ENCODE data around the gene TMEM233. TPM values are rescaled to one million over a fixed set of nuclear protein-coding genes. Genes with fewer than 3 reads are reported as not detected.

TMEM233 gene
- polyA plus RNA-seq, 2 of the 4 experiments (the other 2 are of a cell fraction) = not detected

DNA sequence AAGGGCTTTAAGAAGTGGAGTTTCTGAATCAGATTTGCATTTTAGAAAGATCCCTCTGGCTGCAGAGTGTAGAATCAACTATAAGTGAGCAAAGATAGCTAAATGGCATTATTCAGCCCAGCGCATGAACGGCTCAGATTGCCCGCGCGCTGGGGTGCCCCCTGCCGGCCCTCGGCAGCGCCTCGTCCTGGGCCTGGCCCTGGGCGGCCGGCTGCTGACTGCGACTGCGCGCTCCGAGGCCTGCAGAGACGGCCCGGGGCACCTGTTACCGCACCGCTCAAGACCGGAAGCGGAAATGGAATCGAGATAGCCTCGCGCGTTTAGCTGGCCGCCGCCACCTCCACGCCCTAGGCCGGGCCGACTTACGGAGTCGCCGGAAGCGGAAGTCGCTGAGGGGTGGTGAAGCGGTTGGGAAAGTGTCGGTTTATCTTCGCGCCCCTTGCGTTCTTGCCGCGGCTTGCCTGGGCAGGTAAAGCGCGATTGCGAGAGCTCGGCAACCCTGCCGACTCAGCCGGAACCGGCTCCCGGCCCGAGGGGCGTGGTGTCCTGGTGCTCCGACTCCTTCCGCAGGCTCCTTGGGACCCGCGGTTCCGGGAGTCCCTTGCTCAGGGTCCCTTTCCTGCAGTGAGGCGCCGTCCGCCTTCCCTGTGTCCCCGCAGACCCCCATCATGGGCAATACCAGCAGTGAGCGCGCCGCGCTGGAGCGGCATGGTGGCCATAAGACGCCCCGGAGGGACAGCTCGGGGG is 74.2 kb downstream of the TMEM233 start, which contains the start of gene PRKAB1 (continued):
- TF ChIP-seq RARB (CRISPR knock-in tag; IDR thresholded peaks at IDR 0.05) (no peak), PHF8 (IDR thresholded peaks at IDR 0.05; ENCODE audit: borderline replicate concordance, low read depth) (peak; percentile 83; the same call in 1 of the 2 replicates), NR3C1 (IDR thresholded peaks at IDR 0.05) (no peak), FOSB (CRISPR knock-in tag; IDR thresholded peaks at IDR 0.05) (no peak), CBX8 (IDR thresholded peaks at IDR 0.05) (no peak), RCOR1 (IDR thresholded peaks at IDR 0.05; ENCODE audit: low read depth, low read length) (no peak), HEYL (CRISPR knock-in tag; IDR thresholded peaks at IDR 0.05) (no peak), NFE2L2 (conservative IDR thresholded peaks at IDR 0.05; ENCODE audit: low read length) (no peak), KDM1A (IDR thresholded peaks at IDR 0.05; ENCODE audit: low read depth) (no peak), ZC3H11A (IDR thresholded peaks at IDR 0.05) (no peak), EHF (CRISPR knock-in tag; IDR thresholded peaks at IDR 0.05) (peak; percentile 56; the same call in 1 of the 2 replicates)
- TF ChIP-seq, protein P1, sequence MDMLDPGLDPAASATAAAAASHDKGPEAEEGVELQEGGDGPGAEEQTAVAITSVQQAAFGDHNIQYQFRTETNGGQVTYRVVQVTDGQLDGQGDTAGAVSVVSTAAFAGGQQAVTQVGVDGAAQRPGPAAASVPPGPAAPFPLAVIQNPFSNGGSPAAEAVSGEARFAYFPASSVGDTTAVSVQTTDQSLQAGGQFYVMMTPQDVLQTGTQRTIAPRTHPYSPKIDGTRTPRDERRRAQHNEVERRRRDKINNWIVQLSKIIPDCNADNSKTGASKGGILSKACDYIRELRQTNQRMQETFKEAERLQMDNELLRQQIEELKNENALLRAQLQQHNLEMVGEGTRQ (IDR thresholded peaks at IDR 0.05) = no peak
- TF ChIP-seq, protein P2, sequence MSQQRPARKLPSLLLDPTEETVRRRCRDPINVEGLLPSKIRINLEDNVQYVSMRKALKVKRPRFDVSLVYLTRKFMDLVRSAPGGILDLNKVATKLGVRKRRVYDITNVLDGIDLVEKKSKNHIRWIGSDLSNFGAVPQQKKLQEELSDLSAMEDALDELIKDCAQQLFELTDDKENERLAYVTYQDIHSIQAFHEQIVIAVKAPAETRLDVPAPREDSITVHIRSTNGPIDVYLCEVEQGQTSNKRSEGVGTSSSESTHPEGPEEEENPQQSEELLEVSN (IDR thresholded peaks at IDR 0.05; ENCODE audit: borderline replicate concordance, low read depth) = peak; percentile 84
- TF ChIP-seq, protein P3, sequence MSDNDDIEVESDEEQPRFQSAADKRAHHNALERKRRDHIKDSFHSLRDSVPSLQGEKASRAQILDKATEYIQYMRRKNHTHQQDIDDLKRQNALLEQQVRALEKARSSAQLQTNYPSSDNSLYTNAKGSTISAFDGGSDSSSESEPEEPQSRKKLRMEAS (IDR thresholded peaks at IDR 0.05) = peak; percentile 94

DNA sequence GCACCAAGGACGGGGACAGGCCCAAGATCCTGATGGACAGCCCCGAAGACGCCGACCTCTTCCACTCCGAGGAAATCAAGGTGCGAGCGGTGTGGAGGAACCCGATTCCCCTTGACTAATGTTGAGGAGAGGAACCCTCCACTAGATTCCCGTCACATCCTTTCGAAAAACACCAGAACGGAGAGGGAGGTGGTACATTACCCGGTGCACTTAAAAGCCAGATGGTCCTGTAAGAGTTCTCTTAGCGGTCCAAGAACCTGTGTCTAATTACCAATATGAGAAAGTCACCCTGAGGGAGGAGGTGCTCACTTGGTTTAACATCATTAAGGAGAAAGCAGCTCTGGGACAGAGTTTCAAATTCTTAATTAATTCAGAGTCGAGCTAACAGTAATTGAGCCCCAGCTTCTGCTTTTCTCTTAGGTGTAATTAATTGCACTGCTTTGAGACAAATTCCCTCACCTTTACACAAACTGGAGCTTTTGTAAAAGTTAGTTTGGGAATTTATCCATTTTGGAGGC is 74.8 kb downstream of the TMEM233 start:
- Histone ChIP-seq H3K4me1 (peaks cover 20% of the 10 kb centered on the region), H3K9me3 (no peaks in the 10 kb centered on the region), H3K27ac (peak overlapping the region; percentile 91 to 98), H3K4me3 (peak overlapping the region; percentile 93), H3K4me2 (peak overlapping the region; percentile 82)
- DNase-seq (ENCODE audit: low read depth in 1 of 2, low spot score in 1 of 2) (no peak), FAIRE-seq (no peak), ATAC-seq (peak in 1 of 2 experiments; percentile 61; a peak in 2 of 6 replicates)
- POLR2A ChIA-PET = interaction anchor here (1.4 kb wide), 1 partner anchor 9 kb away, joined by 8 read pairs; no protein-coding TSS in a partner anchor
- TF ChIP-seq FOSL2 (IDR thresholded peaks at IDR 0.05) = no peak
- TF ChIP-seq FOSL2 (CRISPR knock-in tag; IDR thresholded peaks at IDR 0.05) = no peak
- TF ChIP-seq RAD21 (conservative IDR thresholded peaks at IDR 0.05 in 1 of 2, IDR thresholded peaks at IDR 0.05 in 1 of 2) = no peak
- no peak for TF ChIP-seq RARB (CRISPR knock-in tag; IDR thresholded peaks at IDR 0.05)
- TF ChIP-seq EP300 (IDR thresholded peaks at IDR 0.05) = no peak
- no peak for TF ChIP-seq HDAC2 (IDR thresholded peaks at IDR 0.05)
- TF ChIP-seq, protein P4, sequence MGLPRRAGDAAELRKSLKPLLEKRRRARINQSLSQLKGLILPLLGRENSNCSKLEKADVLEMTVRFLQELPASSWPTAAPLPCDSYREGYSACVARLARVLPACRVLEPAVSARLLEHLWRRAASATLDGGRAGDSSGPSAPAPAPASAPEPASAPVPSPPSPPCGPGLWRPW (IDR thresholded peaks at IDR 0.05) = no peak
- TF ChIP-seq SREBF2 (IDR thresholded peaks at IDR 0.05) = no peak
- TF ChIP-seq JUNB (IDR thresholded peaks at IDR 0.05) = no peak
- TF ChIP-seq KDM1A (IDR thresholded peaks at IDR 0.05; ENCODE audit: low read depth) = no peak
- TF ChIP-seq FOSB (CRISPR knock-in tag; IDR thresholded peaks at IDR 0.05) = no peak
- CTCF ChIA-PET = interaction anchor here (0.7 to 2.3 kb wide), 10 partner anchors 9 to 1291 kb away, joined by 3 to 8 read pairs (median 3); no protein-coding TSS in a partner anchor
- 1% methylated on average over 10 of the region's 14 CpGs for WGBS (ENCODE audit: missing lambda C conversion rate)

DNA sequence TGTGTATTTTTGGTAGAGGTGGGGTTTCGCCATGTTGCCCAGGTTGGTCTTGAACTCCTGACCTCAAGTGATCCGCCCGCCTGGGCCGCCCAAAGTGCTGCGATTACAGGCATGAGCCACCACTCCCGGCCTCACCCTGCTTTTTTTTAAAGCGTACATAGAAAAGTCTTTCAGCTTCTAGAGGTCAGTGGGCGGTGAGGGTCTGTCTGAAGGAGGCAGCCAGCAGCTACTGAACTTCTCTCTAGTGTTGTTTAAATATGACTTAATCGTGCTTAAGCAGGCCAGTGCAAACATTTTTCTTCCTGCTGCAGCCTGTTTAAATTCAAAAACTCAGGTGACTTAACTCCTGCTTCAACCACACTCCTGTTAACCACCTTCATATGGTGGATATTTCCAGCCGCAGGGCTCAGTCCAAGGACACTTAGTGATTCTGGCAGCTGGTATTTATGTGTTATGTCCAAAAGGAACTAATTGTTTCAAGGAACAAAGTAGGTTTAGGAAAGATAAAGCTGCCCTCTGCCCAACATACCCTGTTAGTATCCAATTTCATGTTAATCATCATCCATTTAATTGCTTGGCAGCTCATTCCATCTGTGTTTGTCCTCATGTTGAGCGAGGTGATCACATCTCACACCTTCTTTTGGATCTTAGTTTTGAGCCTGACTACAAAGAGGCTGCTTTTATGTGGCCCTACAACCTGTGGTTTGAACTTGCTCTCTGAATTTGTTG is 76.3 kb downstream of the TMEM233 start:
- Histone ChIP-seq H3K27ac (no peak overlapping the region), H3K4me3 (no peak overlapping the region), H3K4me2 (peak overlapping the region; percentile 82), H3K4me1 (peaks cover 20% of the 10 kb centered on the region), H3K9me3 (no peaks in the 10 kb centered on the region)
- ATAC-seq (no peak), DNase-seq (ENCODE audit: low read depth in 1 of 2, low spot score in 1 of 2) (no peak), FAIRE-seq (no peak)
- TF ChIP-seq, protein P5, sequence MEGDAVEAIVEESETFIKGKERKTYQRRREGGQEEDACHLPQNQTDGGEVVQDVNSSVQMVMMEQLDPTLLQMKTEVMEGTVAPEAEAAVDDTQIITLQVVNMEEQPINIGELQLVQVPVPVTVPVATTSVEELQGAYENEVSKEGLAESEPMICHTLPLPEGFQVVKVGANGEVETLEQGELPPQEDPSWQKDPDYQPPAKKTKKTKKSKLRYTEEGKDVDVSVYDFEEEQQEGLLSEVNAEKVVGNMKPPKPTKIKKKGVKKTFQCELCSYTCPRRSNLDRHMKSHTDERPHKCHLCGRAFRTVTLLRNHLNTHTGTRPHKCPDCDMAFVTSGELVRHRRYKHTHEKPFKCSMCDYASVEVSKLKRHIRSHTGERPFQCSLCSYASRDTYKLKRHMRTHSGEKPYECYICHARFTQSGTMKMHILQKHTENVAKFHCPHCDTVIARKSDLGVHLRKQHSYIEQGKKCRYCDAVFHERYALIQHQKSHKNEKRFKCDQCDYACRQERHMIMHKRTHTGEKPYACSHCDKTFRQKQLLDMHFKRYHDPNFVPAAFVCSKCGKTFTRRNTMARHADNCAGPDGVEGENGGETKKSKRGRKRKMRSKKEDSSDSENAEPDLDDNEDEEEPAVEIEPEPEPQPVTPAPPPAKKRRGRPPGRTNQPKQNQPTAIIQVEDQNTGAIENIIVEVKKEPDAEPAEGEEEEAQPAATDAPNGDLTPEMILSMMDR (IDR thresholded peaks at IDR 0.05) = no peak
- no peak for TF ChIP-seq MYC (IDR thresholded peaks at IDR 0.05; ENCODE audit: borderline replicate concordance, low read length)
- no peak for TF ChIP-seq HOXA7 (CRISPR knock-in tag; IDR thresholded peaks at IDR 0.05)
- no peak for TF ChIP-seq RAD21 (conservative IDR thresholded peaks at IDR 0.05 in 1 of 2, IDR thresholded peaks at IDR 0.05 in 1 of 2)
- TF ChIP-seq, protein P6, sequence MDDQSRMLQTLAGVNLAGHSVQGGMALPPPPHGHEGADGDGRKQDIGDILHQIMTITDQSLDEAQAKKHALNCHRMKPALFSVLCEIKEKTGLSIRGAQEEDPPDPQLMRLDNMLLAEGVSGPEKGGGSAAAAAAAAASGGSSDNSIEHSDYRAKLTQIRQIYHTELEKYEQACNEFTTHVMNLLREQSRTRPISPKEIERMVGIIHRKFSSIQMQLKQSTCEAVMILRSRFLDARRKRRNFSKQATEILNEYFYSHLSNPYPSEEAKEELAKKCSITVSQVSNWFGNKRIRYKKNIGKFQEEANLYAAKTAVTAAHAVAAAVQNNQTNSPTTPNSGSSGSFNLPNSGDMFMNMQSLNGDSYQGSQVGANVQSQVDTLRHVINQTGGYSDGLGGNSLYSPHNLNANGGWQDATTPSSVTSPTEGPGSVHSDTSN (IDR thresholded peaks at IDR 0.05) = no peak
- no peak for TF ChIP-seq NPAS2 (CRISPR knock-in tag; IDR thresholded peaks at IDR 0.05; ENCODE audit: borderline replicate concordance)
- TF ChIP-seq HEYL (CRISPR knock-in tag; IDR thresholded peaks at IDR 0.05) = no peak
- TF ChIP-seq CBX2 (IDR thresholded peaks at IDR 0.05; ENCODE audit: borderline replicate concordance, low read depth) = no peak
- CTCF ChIA-PET = interaction anchor here (1.4 kb wide), 1 partner anchor 11 kb away, joined by 3 read pairs; no protein-coding TSS in a partner anchor
- POLR2A ChIA-PET = interaction anchor here (0.5 to 0.6 kb wide), 2 partner anchors 7 to 69 kb away, joined by 3 to 7 read pairs; no protein-coding TSS in a partner anchor
- WGBS (ENCODE audit: missing lambda C conversion rate) = 79% methylated on average over 11 of the region's 11 CpGs

All from A549 (cell line).